ENCODE data around the gene EYS.

DNA sequence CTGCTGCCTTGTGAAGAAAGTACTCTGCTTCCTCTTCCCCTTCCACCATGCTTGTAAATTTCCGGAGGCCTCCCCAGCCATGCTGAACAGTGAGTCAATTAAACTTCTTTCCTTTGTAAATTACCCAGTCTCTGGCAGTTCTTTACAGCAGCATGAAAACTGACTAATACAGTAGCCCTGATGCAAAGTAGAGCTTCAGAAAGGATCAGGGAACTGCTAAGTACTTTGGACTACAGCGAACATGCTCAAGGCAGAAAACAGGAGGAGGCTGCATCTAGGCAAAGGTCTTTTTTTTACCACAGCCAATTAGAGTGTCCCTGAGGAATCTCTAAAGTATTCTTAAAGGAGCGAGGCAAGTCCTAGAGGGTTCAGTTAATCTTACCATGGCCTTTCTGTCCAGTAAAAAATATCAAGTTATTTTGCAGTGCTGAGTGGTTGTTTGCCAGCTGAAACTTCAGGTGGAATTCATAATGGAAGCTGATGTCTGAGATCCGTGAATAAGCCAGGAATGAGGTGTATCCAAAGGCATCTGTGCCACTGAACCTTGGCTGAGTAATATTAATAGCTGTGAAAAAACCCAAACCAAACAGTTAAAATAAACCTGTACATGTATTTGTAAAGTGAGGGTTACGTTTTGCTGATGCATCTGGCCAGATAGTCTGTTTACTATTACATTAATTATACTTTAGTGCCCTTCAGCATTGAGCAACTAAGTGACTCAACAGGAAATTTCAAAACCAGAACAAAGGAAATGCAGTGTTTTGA is 1901.0 kb downstream of the EYS start:
- TF ChIP-seq POLR2A (IDR thresholded peaks at IDR 0.05), result peak; percentile 49
- TF ChIP-seq, protein P1, sequence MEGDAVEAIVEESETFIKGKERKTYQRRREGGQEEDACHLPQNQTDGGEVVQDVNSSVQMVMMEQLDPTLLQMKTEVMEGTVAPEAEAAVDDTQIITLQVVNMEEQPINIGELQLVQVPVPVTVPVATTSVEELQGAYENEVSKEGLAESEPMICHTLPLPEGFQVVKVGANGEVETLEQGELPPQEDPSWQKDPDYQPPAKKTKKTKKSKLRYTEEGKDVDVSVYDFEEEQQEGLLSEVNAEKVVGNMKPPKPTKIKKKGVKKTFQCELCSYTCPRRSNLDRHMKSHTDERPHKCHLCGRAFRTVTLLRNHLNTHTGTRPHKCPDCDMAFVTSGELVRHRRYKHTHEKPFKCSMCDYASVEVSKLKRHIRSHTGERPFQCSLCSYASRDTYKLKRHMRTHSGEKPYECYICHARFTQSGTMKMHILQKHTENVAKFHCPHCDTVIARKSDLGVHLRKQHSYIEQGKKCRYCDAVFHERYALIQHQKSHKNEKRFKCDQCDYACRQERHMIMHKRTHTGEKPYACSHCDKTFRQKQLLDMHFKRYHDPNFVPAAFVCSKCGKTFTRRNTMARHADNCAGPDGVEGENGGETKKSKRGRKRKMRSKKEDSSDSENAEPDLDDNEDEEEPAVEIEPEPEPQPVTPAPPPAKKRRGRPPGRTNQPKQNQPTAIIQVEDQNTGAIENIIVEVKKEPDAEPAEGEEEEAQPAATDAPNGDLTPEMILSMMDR (IDR thresholded peaks at IDR 0.05), result no peak
